Measurements from ENCODE around the gene FBP2. TPM values are rescaled to one million over a fixed set of nuclear protein-coding genes. Genes with fewer than 3 reads are reported as not detected.

The FBP2 gene
- total and polyA plus RNA-seq, 8 donors: 1.0 to 2.6 (median 1.7) TPM; not detected in 2

DNA sequence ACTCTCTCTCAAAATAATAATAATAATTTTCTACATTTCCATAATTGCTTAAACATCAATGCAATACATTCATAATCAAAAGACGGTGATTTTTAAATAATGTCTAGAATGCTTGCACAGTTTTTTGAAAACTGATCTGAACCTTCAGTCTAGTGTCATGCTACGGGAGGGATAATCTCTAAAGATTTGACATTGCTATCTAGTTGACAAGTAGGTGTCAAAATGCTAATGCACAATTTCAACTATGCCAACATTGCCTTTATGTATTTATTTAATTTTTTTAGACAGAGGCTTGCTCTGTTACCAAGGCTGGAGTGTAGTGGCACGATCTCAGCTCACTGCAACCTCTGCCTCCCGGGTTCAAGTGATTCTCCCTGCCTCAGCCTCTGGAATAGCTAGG is 54.7 kb downstream of the FBP2 start:
- no peak overlapping the region for H3K27ac ChIP-seq
- ATAC-seq: no peak
- H3K36me3 ChIP-seq: no peaks in the 10 kb centered on the region
- TF ChIP-seq, protein P1, sequence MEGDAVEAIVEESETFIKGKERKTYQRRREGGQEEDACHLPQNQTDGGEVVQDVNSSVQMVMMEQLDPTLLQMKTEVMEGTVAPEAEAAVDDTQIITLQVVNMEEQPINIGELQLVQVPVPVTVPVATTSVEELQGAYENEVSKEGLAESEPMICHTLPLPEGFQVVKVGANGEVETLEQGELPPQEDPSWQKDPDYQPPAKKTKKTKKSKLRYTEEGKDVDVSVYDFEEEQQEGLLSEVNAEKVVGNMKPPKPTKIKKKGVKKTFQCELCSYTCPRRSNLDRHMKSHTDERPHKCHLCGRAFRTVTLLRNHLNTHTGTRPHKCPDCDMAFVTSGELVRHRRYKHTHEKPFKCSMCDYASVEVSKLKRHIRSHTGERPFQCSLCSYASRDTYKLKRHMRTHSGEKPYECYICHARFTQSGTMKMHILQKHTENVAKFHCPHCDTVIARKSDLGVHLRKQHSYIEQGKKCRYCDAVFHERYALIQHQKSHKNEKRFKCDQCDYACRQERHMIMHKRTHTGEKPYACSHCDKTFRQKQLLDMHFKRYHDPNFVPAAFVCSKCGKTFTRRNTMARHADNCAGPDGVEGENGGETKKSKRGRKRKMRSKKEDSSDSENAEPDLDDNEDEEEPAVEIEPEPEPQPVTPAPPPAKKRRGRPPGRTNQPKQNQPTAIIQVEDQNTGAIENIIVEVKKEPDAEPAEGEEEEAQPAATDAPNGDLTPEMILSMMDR (IDR thresholded peaks at IDR 0.05): no peak
- no peaks in the 10 kb centered on the region for H3K9me3 ChIP-seq
- no peaks in the 10 kb centered on the region for H3K4me1 ChIP-seq
- no peak for DNase-seq
- H3K4me3 ChIP-seq: no peak overlapping the region
- H3K27me3 ChIP-seq: peaks cover 0 to 4% of the 10 kb centered on the region in 2 donors
- intact Hi-C loops (cut with DNase I): no loop called here

DNA sequence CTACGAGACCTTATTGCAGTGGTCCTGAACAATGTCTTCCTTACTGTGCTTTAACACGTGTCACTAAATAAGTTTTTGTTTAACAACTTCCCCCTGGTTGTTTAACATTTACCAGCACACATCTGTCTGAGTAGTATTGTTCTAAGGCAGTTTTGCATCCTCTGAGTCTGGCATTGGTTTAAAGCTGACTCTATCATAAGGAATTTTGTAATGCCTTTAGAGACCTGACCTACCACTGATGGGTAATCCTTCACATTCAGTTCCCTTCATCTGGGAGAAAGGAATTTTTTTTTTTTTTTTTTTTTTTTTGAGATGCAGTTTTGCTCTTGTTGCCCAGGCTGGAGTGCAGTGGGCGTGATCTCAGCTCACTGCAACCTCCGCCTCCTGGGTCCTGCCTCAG is 58.7 kb downstream of the FBP2 start:
- H3K36me3 ChIP-seq: no peaks in the 10 kb centered on the region
- H3K9me3 ChIP-seq: no peaks in the 10 kb centered on the region
- ATAC-seq (no peak), DNase-seq (no peak)
- no peaks in the 10 kb centered on the region for H3K4me1 ChIP-seq
- intact Hi-C loops (cut with DNase I): no loop called here
- H3K27ac ChIP-seq: no peak overlapping the region
- peaks cover 0 to 4% of the 10 kb centered on the region in 2 donors for H3K27me3 ChIP-seq
- H3K4me3 ChIP-seq: no peak overlapping the region
- TF ChIP-seq, protein P1 (IDR thresholded peaks at IDR 0.05): no peak

DNA sequence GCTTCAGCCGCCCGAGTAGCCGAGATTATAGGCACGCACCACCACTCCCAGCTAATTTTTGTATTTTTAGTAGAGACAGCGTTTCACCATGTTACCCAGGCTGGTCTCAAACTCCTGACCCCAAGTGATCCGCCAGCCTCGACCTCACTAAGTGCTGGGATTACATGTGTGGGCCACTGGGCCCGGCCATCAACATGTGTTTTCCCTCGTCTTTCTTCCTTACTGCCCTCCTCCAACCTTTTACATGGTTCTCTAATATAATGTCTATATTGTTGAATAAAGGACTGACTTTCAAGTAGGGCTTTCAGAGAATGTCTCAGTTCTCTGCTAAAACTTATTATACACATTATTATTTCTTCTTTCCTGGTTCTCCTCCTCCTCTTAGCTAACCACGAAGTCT is 60.0 kb downstream of the FBP2 start:
- intact Hi-C loops (cut with DNase I): no loop called here
- TF ChIP-seq, protein P1 (IDR thresholded peaks at IDR 0.05): no peak
- Histone ChIP-seq H3K4me3 (no peak overlapping the region), H3K9me3 (no peaks in the 10 kb centered on the region), H3K27ac (no peak overlapping the region), H3K27me3 (peaks cover 0 to 4% of the 10 kb centered on the region in 2 donors), H3K4me1 (no peaks in the 10 kb centered on the region), H3K36me3 (no peaks in the 10 kb centered on the region)
- DNase-seq (no peak), ATAC-seq (no peak)

DNA sequence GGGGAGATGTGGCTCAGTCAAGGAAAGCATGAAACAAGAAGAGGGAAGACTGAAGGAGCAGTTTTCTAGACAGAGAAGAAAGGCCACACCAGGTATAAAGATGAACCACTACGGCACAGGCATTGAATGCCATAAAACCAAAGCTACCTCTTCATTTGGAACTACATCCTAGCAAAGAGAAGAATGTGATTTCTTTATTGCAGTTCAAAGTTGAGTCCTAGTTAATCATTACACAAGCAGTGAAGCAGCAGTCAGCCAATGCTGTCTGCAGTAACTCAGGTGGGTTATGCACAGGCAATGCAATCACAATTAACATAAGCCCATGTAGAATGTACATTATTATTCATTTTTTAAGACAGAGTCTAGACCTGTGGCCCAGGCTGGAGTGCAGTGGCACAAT is 60.5 kb downstream of the FBP2 start:
- Histone ChIP-seq H3K4me3 (no peak overlapping the region), H3K4me1 (no peaks in the 10 kb centered on the region), H3K36me3 (no peaks in the 10 kb centered on the region), H3K27me3 (peaks cover 0 to 4% of the 10 kb centered on the region in 2 donors), H3K27ac (no peak overlapping the region), H3K9me3 (no peaks in the 10 kb centered on the region)
- TF ChIP-seq, protein P1 (IDR thresholded peaks at IDR 0.05): no peak
- intact Hi-C loops (cut with DNase I): no loop called here
- no peak for DNase-seq
- no peak for ATAC-seq

DNA sequence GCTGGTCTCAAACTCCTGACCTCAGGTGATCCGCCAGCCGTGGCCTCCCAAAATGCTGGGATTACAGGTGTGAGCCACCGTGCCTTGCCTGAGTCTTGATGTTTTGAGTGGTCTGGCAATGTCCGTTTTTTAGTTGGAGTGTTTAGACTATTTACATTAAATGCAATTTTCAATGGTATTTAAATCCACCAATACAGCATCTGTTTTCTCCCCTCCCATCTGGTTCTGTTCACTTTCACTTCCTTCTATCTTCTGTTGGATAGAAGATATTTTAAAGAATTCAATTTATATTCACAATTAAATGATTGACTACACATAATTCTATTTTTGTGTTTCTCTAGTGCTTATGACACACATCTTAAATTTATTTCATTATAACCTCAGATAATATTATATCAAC is 64.7 kb downstream of the FBP2 start:
- no peaks in the 10 kb centered on the region for H3K9me3 ChIP-seq
- no peak overlapping the region for H3K4me3 ChIP-seq
- ATAC-seq (no peak), DNase-seq (no peak)
- intact Hi-C loops (cut with DNase I): no loop called here
- H3K27ac ChIP-seq: no peak overlapping the region
- H3K36me3 ChIP-seq: no peaks in the 10 kb centered on the region
- TF ChIP-seq, protein P1 (IDR thresholded peaks at IDR 0.05): no peak
- H3K27me3 ChIP-seq: peaks cover 0 to 3% of the 10 kb centered on the region in 2 donors
- no peaks in the 10 kb centered on the region for H3K4me1 ChIP-seq

Data from left lung (tissue), 10 donors.